Neutrophil (primary cell): Measurements from ENCODE around the gene FNBP1L.
"Not testable (repeated sequence)": the region's sequence is repeated elsewhere in the genome, so short reads cannot be mapped to it uniquely, and the experiment has no call there.

Experiments
- H3K27ac ChIP-seq: fragments of 200-600 bp; sonication (generic); 2 replicates; pipeline ENCODE4 v1.5.1; 2016; ENCODE audit warnings: mild to moderate bottlenecking, moderate library complexity
- H3K27me3 ChIP-seq: fragments of 200-600 bp; sonication (generic); 2 replicates; pipeline ENCODE4 v1.6.0; 2016; ENCODE audit warnings: mild to moderate bottlenecking
- H3K36me3 ChIP-seq: fragments of 200-600 bp; sonication (generic); 2 replicates; pipeline ENCODE4 v1.5.1; 2017
- H3K4me1 ChIP-seq, 2 experiments: fragments of 200-600 bp in 1 of 2; sonication (generic) in 1 of 2; 1 replicate in 1 of 2; 2 replicates in 1 of 2; pipeline versions ENCODE4 v1.5.1 to v1.6.1; 2013 to 2016; ENCODE audit warnings: low read depth in 1 of 2, low read length in 1 of 2, mild to moderate bottlenecking in 1 of 2, moderate library complexity in 1 of 2; ENCODE audit not compliant: control insufficient read depth in 1 of 2, insufficient read depth in 1 of 2
- H3K4me3 ChIP-seq, 2 experiments: fragments of 200-600 bp in 1 of 2; sonication (generic) in 1 of 2; 1 replicate in 1 of 2; 2 replicates in 1 of 2; pipeline ENCODE4 v1.5.1; 2013 to 2016; ENCODE audit warnings: low read depth in 1 of 2, low read length in 1 of 2, mild to moderate bottlenecking in 1 of 2, moderate library complexity in 1 of 2
- H3K9me3 ChIP-seq: fragments of 200-600 bp; sonication (generic); 2 replicates; pipeline ENCODE4 v1.5.1; 2016
- TF ChIP-seq, protein P1 (sequence below): fragments of 200-600 bp; sonication (generic); IDR thresholded peaks from 2 replicates; pipeline ENCODE4 v1.5.1; 2016; ENCODE audit warnings: antibody characterized with exemption

FNBP1L gene

DNA sequence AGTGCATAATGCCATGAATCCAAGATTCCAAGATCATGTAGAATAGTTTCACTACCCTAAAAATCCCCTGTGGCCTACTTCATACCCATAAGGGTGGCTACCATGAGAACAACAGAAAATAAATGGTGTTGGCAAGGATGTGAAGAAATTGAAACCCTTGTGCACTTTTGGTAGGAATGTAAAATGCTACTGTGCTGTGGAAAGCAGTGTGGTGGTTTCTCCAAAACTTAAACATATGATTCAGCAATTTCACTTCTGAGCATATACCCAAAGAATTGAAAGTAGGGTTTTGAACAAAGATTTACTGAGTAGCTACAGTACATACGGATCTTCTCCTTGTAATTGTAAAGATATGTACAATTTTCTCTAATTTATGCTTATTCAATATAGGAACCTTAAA is 16.0 kb downstream of the FNBP1L start:
- no peaks in the 10 kb centered on the region for H3K9me3 ChIP-seq
- H3K4me1 ChIP-seq: no peaks in the 10 kb centered on the region
- H3K4me3 ChIP-seq: no peak overlapping the region
- no peak overlapping the region for H3K27ac ChIP-seq
- H3K36me3 ChIP-seq: no peaks in the 10 kb centered on the region
- TF ChIP-seq, protein P1, sequence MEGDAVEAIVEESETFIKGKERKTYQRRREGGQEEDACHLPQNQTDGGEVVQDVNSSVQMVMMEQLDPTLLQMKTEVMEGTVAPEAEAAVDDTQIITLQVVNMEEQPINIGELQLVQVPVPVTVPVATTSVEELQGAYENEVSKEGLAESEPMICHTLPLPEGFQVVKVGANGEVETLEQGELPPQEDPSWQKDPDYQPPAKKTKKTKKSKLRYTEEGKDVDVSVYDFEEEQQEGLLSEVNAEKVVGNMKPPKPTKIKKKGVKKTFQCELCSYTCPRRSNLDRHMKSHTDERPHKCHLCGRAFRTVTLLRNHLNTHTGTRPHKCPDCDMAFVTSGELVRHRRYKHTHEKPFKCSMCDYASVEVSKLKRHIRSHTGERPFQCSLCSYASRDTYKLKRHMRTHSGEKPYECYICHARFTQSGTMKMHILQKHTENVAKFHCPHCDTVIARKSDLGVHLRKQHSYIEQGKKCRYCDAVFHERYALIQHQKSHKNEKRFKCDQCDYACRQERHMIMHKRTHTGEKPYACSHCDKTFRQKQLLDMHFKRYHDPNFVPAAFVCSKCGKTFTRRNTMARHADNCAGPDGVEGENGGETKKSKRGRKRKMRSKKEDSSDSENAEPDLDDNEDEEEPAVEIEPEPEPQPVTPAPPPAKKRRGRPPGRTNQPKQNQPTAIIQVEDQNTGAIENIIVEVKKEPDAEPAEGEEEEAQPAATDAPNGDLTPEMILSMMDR: no peak
- H3K27me3 ChIP-seq: no peaks in the 10 kb centered on the region

DNA sequence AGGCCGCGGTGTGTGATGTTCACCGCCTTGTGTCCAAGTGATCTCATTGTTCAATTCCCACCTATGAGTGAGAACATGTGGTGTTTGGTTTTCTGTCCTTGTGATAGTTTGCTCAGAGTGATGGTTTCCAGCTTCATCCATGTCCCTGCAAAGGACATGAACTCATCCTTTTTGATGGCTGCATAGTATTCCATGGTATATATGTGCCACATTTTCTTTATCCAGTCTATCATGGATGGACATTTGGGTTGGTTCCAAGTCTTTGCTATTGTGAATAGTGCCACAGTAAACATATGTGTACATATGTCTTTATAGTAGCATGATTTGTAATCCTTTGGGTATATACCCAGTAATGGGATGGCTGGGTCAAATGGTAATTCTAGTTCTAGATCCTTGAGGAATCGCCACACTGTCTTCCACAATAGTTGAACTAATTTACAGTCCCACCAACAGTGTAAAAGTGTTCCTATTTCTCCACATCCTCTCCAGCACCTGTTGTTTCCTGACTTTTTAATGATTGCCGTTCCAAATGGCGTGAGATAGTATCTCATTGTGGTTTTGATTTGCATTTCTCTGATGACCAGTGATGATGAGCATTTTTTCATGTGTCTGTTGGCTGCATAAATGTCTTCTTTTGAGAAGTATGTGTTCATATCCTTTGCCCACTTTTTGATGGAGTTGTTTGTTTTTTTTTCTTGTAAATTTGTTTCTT is 17.6 kb downstream of the FNBP1L start:
- H3K27me3 ChIP-seq, H3K36me3 ChIP-seq, H3K4me1 ChIP-seq, H3K9me3 ChIP-seq, H3K4me3 ChIP-seq, H3K27ac ChIP-seq: not testable (repeated sequence)

DNA sequence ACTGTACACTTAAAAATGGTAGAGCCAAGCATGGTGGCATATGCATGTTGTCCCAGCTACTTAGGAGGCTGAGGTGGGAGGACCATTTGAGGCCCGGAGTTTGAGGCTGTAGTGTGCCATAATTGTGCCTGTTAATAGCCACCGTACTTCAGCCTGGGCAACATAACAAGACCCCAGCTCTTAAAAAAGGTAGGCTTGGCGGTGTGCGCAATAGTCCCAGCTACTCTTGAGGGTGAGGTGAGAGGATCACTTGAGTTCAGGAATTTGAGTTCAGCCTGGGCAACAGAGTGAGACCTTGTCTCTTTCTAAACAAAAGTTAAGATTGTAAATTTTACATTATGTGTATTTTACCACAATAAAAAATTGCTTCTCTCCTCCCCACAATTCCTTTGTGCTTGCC is 19.7 kb downstream of the FNBP1L start:
- TF ChIP-seq, protein P1: no peak
- no peaks in the 10 kb centered on the region for H3K9me3 ChIP-seq
- H3K36me3 ChIP-seq: no peaks in the 10 kb centered on the region
- H3K4me3 ChIP-seq: no peak overlapping the region
- no peak overlapping the region for H3K27ac ChIP-seq
- no peaks in the 10 kb centered on the region for H3K27me3 ChIP-seq
- no peaks in the 10 kb centered on the region for H3K4me1 ChIP-seq

DNA sequence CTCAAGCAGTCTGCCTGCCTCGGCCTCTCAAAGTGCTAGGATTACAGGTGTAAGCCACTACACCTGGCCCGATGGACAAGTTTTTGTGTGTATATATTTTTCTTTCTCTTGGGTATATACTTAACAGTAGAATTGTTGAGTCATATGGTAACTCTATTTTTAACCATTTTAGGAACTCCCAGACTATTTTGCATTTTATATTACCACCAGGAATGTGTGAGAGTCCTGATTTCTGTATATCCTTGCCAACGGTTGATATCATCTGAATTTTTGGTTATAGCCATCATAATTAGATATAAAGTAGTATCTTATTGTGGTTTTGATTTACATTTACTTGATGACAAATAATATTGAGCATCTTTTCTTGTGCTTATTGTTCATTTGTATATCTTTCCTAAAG is 20.7 kb downstream of the FNBP1L start:
- TF ChIP-seq, protein P1: no peak
- Histone ChIP-seq H3K9me3 (no peaks in the 10 kb centered on the region), H3K27ac (no peak overlapping the region), H3K4me1 (no peaks in the 10 kb centered on the region), H3K36me3 (no peaks in the 10 kb centered on the region), H3K4me3 (no peak overlapping the region), H3K27me3 (no peaks in the 10 kb centered on the region)

DNA sequence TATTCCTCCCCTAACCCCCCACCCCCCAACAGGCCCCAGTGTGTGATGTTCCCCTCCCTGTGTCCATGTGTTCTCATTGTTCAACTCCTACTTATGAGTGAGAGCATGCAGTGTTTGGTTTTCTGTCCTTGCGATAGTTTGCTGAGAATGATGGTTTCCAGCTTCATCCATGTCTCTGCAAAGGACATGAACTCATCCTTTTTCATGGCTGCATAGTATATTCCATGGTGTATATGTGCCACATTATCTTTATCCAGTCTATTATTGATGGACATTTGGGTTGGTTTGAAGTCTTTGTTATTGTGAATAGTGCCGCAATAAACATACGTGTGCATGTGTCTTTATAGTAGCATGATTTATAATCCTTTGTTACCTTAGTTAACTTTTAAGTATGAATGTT is 21.3 kb downstream of the FNBP1L start:
- not testable (repeated sequence) for H3K4me3 ChIP-seq, H3K27me3 ChIP-seq, H3K4me1 ChIP-seq, H3K9me3 ChIP-seq, H3K36me3 ChIP-seq, H3K27ac ChIP-seq

DNA sequence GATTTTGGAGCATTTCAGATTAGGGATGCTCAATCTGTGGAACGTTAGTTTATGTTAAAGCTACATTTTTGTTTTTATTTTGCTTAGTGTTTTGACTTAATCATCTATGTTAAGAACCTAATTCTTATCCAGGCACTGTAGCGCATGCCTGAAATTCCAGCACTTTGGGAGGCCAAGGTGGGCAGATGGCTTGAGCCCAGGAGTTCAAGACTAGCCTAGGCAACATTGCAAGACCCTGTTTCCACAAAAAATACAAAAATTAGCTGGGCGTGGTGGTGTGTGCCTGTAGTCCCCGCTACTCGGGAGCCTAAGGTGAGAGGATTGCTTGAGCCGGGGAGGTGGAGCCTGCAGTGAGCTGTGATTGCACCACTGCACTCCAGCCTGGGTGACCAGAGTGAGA is 23.4 kb downstream of the FNBP1L start:
- Histone ChIP-seq H3K27ac (no peak overlapping the region), H3K27me3 (no peaks in the 10 kb centered on the region), H3K36me3 (no peaks in the 10 kb centered on the region), H3K4me3 (no peak overlapping the region), H3K4me1 (peaks cover 0 to 7% of the 10 kb centered on the region in 2 experiments), H3K9me3 (no peaks in the 10 kb centered on the region)
- TF ChIP-seq, protein P1: no peak
